NB4 (cell line): ENCODE results near the gene PDE4A.

Source experiments
- MYC ChIP-seq: IDR thresholded peaks from 2 replicates; pipeline ENCODE4 v1.6.1; 2011; ENCODE audit warnings: low read depth, low read length
- POLR2A ChIP-seq: IDR thresholded peaks from 2 replicates; pipeline ENCODE4 v1.6.1; 2011; ENCODE audit warnings: mild to moderate bottlenecking; ENCODE audit not compliant: insufficient read length; ENCODE audit errors: extremely low read depth
- TF ChIP-seq, protein P1 (sequence below): IDR thresholded peaks from one replicate; pipeline ENCODE4 v1.5.1; 2012; ENCODE audit warnings: low read depth, low read length
- TF ChIP-seq, protein P2 (sequence below): IDR thresholded peaks from 2 replicates; pipeline ENCODE4 v1.6.1; 2011; ENCODE audit warnings: low read depth, low read length

DNA sequence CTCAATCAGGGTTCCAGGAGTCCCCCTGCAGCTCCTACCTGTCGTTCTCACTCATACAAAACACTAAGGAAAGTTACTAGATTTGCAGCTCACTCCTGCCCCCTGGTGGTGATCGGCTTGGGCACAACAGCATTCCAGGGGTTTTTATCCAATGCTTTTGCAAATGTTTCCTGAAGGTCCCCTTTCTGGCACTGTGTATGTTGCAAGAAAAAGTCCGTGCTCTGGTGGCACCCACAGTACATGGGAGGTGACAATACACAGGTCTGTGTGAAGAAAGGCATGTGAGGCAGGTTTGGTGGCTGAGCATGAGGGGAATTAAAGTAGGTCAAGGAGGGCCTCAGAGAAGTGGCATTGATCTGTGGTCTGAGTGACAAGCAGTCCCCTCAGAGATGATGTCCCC, 31.4 kb upstream of the PDE4A start:
- TF ChIP-seq, protein P1, sequence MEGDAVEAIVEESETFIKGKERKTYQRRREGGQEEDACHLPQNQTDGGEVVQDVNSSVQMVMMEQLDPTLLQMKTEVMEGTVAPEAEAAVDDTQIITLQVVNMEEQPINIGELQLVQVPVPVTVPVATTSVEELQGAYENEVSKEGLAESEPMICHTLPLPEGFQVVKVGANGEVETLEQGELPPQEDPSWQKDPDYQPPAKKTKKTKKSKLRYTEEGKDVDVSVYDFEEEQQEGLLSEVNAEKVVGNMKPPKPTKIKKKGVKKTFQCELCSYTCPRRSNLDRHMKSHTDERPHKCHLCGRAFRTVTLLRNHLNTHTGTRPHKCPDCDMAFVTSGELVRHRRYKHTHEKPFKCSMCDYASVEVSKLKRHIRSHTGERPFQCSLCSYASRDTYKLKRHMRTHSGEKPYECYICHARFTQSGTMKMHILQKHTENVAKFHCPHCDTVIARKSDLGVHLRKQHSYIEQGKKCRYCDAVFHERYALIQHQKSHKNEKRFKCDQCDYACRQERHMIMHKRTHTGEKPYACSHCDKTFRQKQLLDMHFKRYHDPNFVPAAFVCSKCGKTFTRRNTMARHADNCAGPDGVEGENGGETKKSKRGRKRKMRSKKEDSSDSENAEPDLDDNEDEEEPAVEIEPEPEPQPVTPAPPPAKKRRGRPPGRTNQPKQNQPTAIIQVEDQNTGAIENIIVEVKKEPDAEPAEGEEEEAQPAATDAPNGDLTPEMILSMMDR, result peak; percentile 100
- TF ChIP-seq POLR2A, result peak; percentile 39
- TF ChIP-seq, protein P2, sequence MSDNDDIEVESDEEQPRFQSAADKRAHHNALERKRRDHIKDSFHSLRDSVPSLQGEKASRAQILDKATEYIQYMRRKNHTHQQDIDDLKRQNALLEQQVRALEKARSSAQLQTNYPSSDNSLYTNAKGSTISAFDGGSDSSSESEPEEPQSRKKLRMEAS, result peak; percentile 55
- TF ChIP-seq MYC, result no peak
